GM21390 (cell line): ENCODE results near the gene PLSCR4.
"Not testable (repeated sequence)": the region's sequence is repeated elsewhere in the genome, so short reads cannot be mapped to it uniquely, and the experiment has no call there.

Experiments
- ATAC-seq: cut with Tn5 transposase; IDR thresholded peaks from one replicate; pipeline ENCODE4 v1.9.1; 2021; ENCODE audit not compliant: unreplicated experiment

The PLSCR4 gene

GRCh38 chr3:146249921-146250320, 984 bp downstream of the PLSCR4 start:
- ATAC-seq, result no peak

- ATAC-seq, result no peak
These were observed 3.0 kb downstream of the PLSCR4 start for GRCh38 chr3:146247911-146248310.

- ATAC-seq, result no peak
These were observed 4.4 kb downstream of the PLSCR4 start for GRCh38 chr3:146246526-146246925.

- ATAC-seq, result no peak
These were observed 7.3 kb downstream of the PLSCR4 start for GRCh38 chr3:146243559-146243958.

GRCh38 chr3:146241523-146242240, 9.2 kb downstream of the PLSCR4 start:
- no peak for ATAC-seq

- no peak for ATAC-seq
These were observed 17.4 kb downstream of the PLSCR4 start for GRCh38 chr3:146233487-146233886.

- no peak for ATAC-seq
These were observed 23.4 kb downstream of the PLSCR4 start for GRCh38 chr3:146227486-146227885.

GRCh38 chr3:146226881-146227280, 24.0 kb downstream of the PLSCR4 start:
- no peak for ATAC-seq

GRCh38 chr3:146225458-146225857, 25.4 kb downstream of the PLSCR4 start:
- not testable (repeated sequence) for ATAC-seq

- ATAC-seq, result no peak
These were observed 27.2 kb downstream of the PLSCR4 start for GRCh38 chr3:146223401-146224373.

- no peak for ATAC-seq
These were observed 28.5 kb downstream of the PLSCR4 start for GRCh38 chr3:146222204-146223046.

- ATAC-seq, result no peak
These were observed 29.6 kb downstream of the PLSCR4 start for GRCh38 chr3:146221276-146221675.

GRCh38 chr3:146218880-146219866, 31.7 kb downstream of the PLSCR4 start:
- no peak for ATAC-seq

- ATAC-seq, result no peak
These were observed 33.6 kb downstream of the PLSCR4 start for GRCh38 chr3:146217324-146217723.

- ATAC-seq, result no peak
These were observed 36.4 kb downstream of the PLSCR4 start for GRCh38 chr3:146214493-146214892.

- no peak for ATAC-seq
These were observed 41.5 kb downstream of the PLSCR4 start for GRCh38 chr3:146209371-146209770.

GRCh38 chr3:146203776-146204175, 47.1 kb downstream of the PLSCR4 start:
- ATAC-seq, result no peak

- no peak for ATAC-seq
These were observed 50.3 kb downstream of the PLSCR4 start for GRCh38 chr3:146200461-146201220.

- no peak for ATAC-seq
These were observed 51.1 kb downstream of the PLSCR4 start for GRCh38 chr3:146199762-146200161.
